Measurements from ENCODE around the gene ZEB2.

ZEB2 gene

GRCh38 chr2:144560251-144560650 lies 40.3 kb upstream of the ZEB2 start:
- Histone ChIP-seq H4K20me1 (ENCODE audit: insufficient read depth, low read length) (no peaks in the 10 kb centered on the region), H3K4me1 (ENCODE audit: insufficient read depth, low read length, severe bottlenecking) (peaks cover 17% of the 10 kb centered on the region), H3K4me2 (ENCODE audit: low read length) (no peak overlapping the region), H3K27ac (ENCODE audit: low read depth, low read length, poor library complexity, severe bottlenecking) (no peak overlapping the region), H3K9ac (ENCODE audit: low read length) (no peak overlapping the region), H3K36me3 (ENCODE audit: insufficient read depth, low read length) (no peaks in the 10 kb centered on the region), H3K27me3 (ENCODE audit: insufficient read depth, low read length) (no peaks in the 10 kb centered on the region), H3K9me3 (ENCODE audit: low read length) (0 out of 2 replicates have a peak, but pooled peaks cover 3% of the 10 kb centered on the region), H3K4me3 (ENCODE audit: low read depth, low read length, poor library complexity, severe bottlenecking) (no peak overlapping the region), H2AFZ (ENCODE audit: low read length) (no peak overlapping the region), H3K79me2 (ENCODE audit: insufficient read depth, low read length) (no peaks in the 10 kb centered on the region), H3K9me2 (ENCODE audit: low read depth, low read length) (no peaks in the 10 kb centered on the region), H3F3A (ENCODE audit: insufficient read depth, low read length) (no peaks in the 10 kb centered on the region)
- TF ChIP-seq CTCF (IDR thresholded peaks at IDR 0.05; ENCODE audit: low read length) (no peak), EZH2 (IDR thresholded peaks at IDR 0.05; ENCODE audit: borderline replicate concordance, low read length) (no peak)

- H3K9me3 ChIP-seq (ENCODE audit: low read length): 0 out of 2 replicates have a peak, but pooled peaks cover 3% of the 10 kb centered on the region
- H3K9me2 ChIP-seq (ENCODE audit: low read depth, low read length): no peaks in the 10 kb centered on the region
- H3F3A ChIP-seq (ENCODE audit: insufficient read depth, low read length): no peaks in the 10 kb centered on the region
- no peak overlapping the region for H3K4me2 ChIP-seq (ENCODE audit: low read length)
- H3K27me3 ChIP-seq (ENCODE audit: insufficient read depth, low read length): no peaks in the 10 kb centered on the region
- no peak overlapping the region for H3K27ac ChIP-seq (ENCODE audit: low read depth, low read length, poor library complexity, severe bottlenecking)
- peaks cover 17% of the 10 kb centered on the region for H3K4me1 ChIP-seq (ENCODE audit: insufficient read depth, low read length, severe bottlenecking)
- H3K36me3 ChIP-seq (ENCODE audit: insufficient read depth, low read length): no peaks in the 10 kb centered on the region
- H4K20me1 ChIP-seq (ENCODE audit: insufficient read depth, low read length): no peaks in the 10 kb centered on the region
- H3K4me3 ChIP-seq (ENCODE audit: low read depth, low read length, poor library complexity, severe bottlenecking): no peak overlapping the region
- no peaks in the 10 kb centered on the region for H3K79me2 ChIP-seq (ENCODE audit: insufficient read depth, low read length)
- no peak overlapping the region for H2AFZ ChIP-seq (ENCODE audit: low read length)
- H3K9ac ChIP-seq (ENCODE audit: low read length): no peak overlapping the region
- TF ChIP-seq EZH2 (IDR thresholded peaks at IDR 0.05; ENCODE audit: borderline replicate concordance, low read length) (no peak), CTCF (IDR thresholded peaks at IDR 0.05; ENCODE audit: low read length) (no peak)
These were observed 39.8 kb upstream of the ZEB2 start for GRCh38 chr2:144559681-144560080.

GRCh38 chr2:144559242-144559641 lies 39.3 kb upstream of the ZEB2 start:
- H3K9me2 ChIP-seq (ENCODE audit: low read depth, low read length): no peaks in the 10 kb centered on the region
- H3K27me3 ChIP-seq (ENCODE audit: insufficient read depth, low read length): no peaks in the 10 kb centered on the region
- H3K79me2 ChIP-seq (ENCODE audit: insufficient read depth, low read length): no peaks in the 10 kb centered on the region
- H4K20me1 ChIP-seq (ENCODE audit: insufficient read depth, low read length): no peaks in the 10 kb centered on the region
- TF ChIP-seq EZH2 (IDR thresholded peaks at IDR 0.05; ENCODE audit: borderline replicate concordance, low read length) (no peak), CTCF (IDR thresholded peaks at IDR 0.05; ENCODE audit: low read length) (no peak)
- H3K9me3 ChIP-seq (ENCODE audit: low read length): 0 out of 2 replicates have a peak, but pooled peaks cover 3% of the 10 kb centered on the region
- no peaks in the 10 kb centered on the region for H3F3A ChIP-seq (ENCODE audit: insufficient read depth, low read length)
- no peak overlapping the region for H3K4me2 ChIP-seq (ENCODE audit: low read length)
- no peak overlapping the region for H2AFZ ChIP-seq (ENCODE audit: low read length)
- H3K9ac ChIP-seq (ENCODE audit: low read length): no peak overlapping the region
- H3K27ac ChIP-seq (ENCODE audit: low read depth, low read length, poor library complexity, severe bottlenecking): no peak overlapping the region
- H3K36me3 ChIP-seq (ENCODE audit: insufficient read depth, low read length): no peaks in the 10 kb centered on the region
- no peak overlapping the region for H3K4me3 ChIP-seq (ENCODE audit: low read depth, low read length, poor library complexity, severe bottlenecking)
- H3K4me1 ChIP-seq (ENCODE audit: insufficient read depth, low read length, severe bottlenecking): peaks cover 17% of the 10 kb centered on the region
